Astrocyte of the spinal cord (primary cell): ENCODE results near the gene PLXDC2.

Source experiments
- DNase-seq: peaks from one replicate; pipeline ENCODE4 v3.0.0; 2011; ENCODE audit warnings: low read depth, low spot score
- H3K4me3 ChIP-seq: 2 replicates; pipeline ENCODE4 v1.5.1; 2011; ENCODE audit warnings: low read depth, mild to moderate bottlenecking, low read length, moderate library complexity
- in situ Hi-C: cut with HindIII; loops from 2 replicates; pipeline ENCODE4 v1.10.0; 2017; ENCODE audit warnings: low sequenced_read_pairs
- TF ChIP-seq, protein P1 (sequence below): IDR thresholded peaks from 2 replicates; pipeline ENCODE4 v1.5.1; 2012; ENCODE audit warnings: low read depth, mild to moderate bottlenecking, low read length, inconsistent platforms

The PLXDC2 gene

DNA sequence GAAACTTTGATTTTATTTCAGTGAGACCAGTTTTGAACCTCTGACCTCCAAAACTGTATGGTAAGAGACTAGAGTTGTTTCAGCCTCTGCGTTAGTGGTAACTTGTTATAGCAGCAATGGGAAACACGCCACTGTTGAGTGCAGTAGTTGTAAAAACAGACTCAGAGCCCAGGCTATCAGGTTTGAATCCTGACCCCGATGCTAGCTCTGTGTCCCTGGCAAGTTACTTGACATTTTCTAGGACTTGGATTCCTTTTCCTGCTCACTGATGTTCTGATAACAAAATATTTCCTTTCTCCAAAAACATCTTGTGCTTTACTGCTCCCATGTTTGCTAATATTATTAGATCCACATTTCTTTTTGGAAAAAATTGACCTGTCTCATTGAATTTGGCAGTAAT, 131.0 kb downstream of the PLXDC2 start:
- no peak overlapping the region for H3K4me3 ChIP-seq
- in situ Hi-C loops = no loop called here
- no peak for DNase-seq
- TF ChIP-seq, protein P1, sequence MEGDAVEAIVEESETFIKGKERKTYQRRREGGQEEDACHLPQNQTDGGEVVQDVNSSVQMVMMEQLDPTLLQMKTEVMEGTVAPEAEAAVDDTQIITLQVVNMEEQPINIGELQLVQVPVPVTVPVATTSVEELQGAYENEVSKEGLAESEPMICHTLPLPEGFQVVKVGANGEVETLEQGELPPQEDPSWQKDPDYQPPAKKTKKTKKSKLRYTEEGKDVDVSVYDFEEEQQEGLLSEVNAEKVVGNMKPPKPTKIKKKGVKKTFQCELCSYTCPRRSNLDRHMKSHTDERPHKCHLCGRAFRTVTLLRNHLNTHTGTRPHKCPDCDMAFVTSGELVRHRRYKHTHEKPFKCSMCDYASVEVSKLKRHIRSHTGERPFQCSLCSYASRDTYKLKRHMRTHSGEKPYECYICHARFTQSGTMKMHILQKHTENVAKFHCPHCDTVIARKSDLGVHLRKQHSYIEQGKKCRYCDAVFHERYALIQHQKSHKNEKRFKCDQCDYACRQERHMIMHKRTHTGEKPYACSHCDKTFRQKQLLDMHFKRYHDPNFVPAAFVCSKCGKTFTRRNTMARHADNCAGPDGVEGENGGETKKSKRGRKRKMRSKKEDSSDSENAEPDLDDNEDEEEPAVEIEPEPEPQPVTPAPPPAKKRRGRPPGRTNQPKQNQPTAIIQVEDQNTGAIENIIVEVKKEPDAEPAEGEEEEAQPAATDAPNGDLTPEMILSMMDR = no peak

GRCh38 chr10:19947656-19948055, 131.4 kb downstream of the PLXDC2 start:
- DNase-seq = no peak
- in situ Hi-C loops = no loop called here
- TF ChIP-seq, protein P1 = no peak
- no peak overlapping the region for H3K4me3 ChIP-seq

DNA sequence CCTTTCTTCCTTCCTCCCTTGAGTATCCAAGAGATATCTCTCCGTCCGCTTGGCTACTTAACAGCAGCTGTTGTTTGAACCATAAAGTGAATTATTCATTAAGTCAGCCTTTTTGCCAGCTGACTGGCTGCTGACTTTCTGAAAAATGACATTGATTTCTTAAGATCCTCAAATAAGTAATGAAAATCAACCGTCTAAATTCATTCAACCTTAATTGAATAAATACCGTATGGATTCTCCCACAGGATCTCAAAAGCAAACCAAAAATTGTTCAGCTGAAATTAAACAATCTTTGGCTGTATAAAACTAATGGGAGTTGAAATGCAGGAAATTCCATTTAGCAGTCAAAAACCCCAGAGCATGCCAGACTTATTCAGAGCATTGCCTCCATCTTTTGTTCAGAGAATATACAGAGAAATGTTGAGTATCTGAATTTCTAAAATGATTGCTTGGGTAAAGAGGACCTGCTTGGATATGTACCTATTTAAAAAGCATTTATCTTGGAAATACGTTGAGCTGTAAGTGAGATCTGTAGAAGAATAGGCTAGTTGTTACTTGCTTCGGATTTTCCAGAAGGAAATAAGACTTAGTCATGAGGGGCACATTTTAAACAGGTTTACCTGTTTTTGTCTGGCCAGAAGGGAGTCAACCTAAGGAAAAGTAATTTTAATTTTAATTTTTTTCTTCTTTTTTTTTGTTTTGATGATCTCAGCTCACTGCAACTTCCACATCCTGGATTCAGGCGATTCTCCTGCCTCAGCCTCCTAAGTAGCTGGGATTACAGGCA, 136.2 kb downstream of the PLXDC2 start:
- no peak for DNase-seq
- in situ Hi-C loops = no loop called here
- TF ChIP-seq, protein P1 = no peak

GRCh38 chr10:19954601-19955000, 138.4 kb downstream of the PLXDC2 start:
- no peak overlapping the region for H3K4me3 ChIP-seq
- in situ Hi-C loops = no loop called here
- TF ChIP-seq, protein P1 = no peak
- no peak for DNase-seq

More for the DNA sequence above, 136.2 kb downstream of the PLXDC2 start:
- H3K4me3 ChIP-seq = no peak overlapping the region

- in situ Hi-C loops = no loop called here
- DNase-seq = no peak
- no peak overlapping the region for H3K4me3 ChIP-seq
- TF ChIP-seq, protein P1 = no peak
Measured at GRCh38 chr10:19956516-19957032, 140.3 kb downstream of the PLXDC2 start.

DNA sequence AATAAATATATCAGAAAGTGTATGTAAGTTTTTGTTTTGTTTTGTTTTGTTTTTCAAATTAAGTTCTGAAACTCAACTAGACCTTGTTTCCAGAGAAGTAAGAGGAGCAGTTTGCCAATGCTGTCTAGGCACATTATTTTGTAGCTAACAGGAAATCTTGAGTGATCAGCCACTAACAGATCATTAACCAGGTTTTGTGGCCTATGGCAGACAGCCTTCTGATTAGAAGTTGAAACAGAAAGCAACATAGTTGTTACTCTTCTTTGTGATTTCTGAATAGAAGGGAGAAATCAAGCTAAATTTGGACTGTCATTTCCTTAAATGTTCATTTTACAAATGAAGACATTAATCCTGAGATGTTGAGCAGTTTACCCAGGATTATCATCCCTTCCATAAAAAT, 142.6 kb downstream of the PLXDC2 start:
- no peak for DNase-seq
- H3K4me3 ChIP-seq = no peak overlapping the region
- TF ChIP-seq, protein P1 = no peak
- in situ Hi-C loops = no loop called here
